ENCODE results near the gene PDK2.

The PDK2 gene

GRCh38 chr17:50099003-50099402 lies 3.9 kb downstream of the PDK2 start:
- in situ Hi-C loops (cut with MboI; ENCODE audit: low sequenced_read_pairs) = no loop called here

- in situ Hi-C loops (cut with MboI; ENCODE audit: low sequenced_read_pairs) = no loop called here
Measured at GRCh38 chr17:50100480-50100883, 5.3 kb downstream of the PDK2 start.

- in situ Hi-C loops (cut with MboI; ENCODE audit: low sequenced_read_pairs) = no loop called here
Measured at GRCh38 chr17:50100921-50101345, 5.8 kb downstream of the PDK2 start.

GRCh38 chr17:50101346-50102163 lies 6.4 kb downstream of the PDK2 start:
- in situ Hi-C loops (cut with MboI; ENCODE audit: low sequenced_read_pairs) = no loop called here

GRCh38 chr17:50102164-50102991 lies 7.2 kb downstream of the PDK2 start:
- in situ Hi-C loops (cut with MboI; ENCODE audit: low sequenced_read_pairs) = no loop called here

- in situ Hi-C loops (cut with MboI; ENCODE audit: low sequenced_read_pairs) = no loop called here
Measured at GRCh38 chr17:50103252-50103651, 8.1 kb downstream of the PDK2 start.

- in situ Hi-C loops (cut with MboI; ENCODE audit: low sequenced_read_pairs) = no loop called here
Measured at GRCh38 chr17:50103941-50104340, 8.8 kb downstream of the PDK2 start.

- in situ Hi-C loops (cut with MboI; ENCODE audit: low sequenced_read_pairs) = no loop called here
Measured at GRCh38 chr17:50105811-50106210, 10.7 kb downstream of the PDK2 start.

- in situ Hi-C loops (cut with MboI; ENCODE audit: low sequenced_read_pairs) = no loop called here
Measured at GRCh38 chr17:50106393-50107131, 11.4 kb downstream of the PDK2 start.

- in situ Hi-C loops (cut with MboI; ENCODE audit: low sequenced_read_pairs) = no loop called here
Measured at GRCh38 chr17:50107790-50108414, 12.8 kb downstream of the PDK2 start.

- in situ Hi-C loops (cut with MboI; ENCODE audit: low sequenced_read_pairs) = no loop called here
Measured at GRCh38 chr17:50108556-50108955, 13.4 kb downstream of the PDK2 start.

GRCh38 chr17:50109207-50109606 lies 14.1 kb downstream of the PDK2 start:
- in situ Hi-C loops (cut with MboI; ENCODE audit: low sequenced_read_pairs) = no loop called here

- in situ Hi-C loops (cut with MboI; ENCODE audit: low sequenced_read_pairs) = no loop called here
Measured at GRCh38 chr17:50109785-50110184, 14.6 kb downstream of the PDK2 start.

GRCh38 chr17:50110591-50111349 lies 15.6 kb downstream of the PDK2 start:
- in situ Hi-C loops (cut with MboI; ENCODE audit: low sequenced_read_pairs) = no loop called here

- in situ Hi-C loops (cut with MboI; ENCODE audit: low sequenced_read_pairs) = no loop called here
Measured at GRCh38 chr17:50111673-50112655, 16.8 kb downstream of the PDK2 start.

GRCh38 chr17:50112694-50113093 lies 17.5 kb downstream of the PDK2 start:
- in situ Hi-C loops (cut with MboI; ENCODE audit: low sequenced_read_pairs) = no loop called here

- in situ Hi-C loops (cut with MboI; ENCODE audit: low sequenced_read_pairs) = no loop called here
Measured at GRCh38 chr17:50113624-50114320, 18.6 kb downstream of the PDK2 start.

- in situ Hi-C loops (cut with MboI; ENCODE audit: low sequenced_read_pairs) = no loop called here
Measured at GRCh38 chr17:50114401-50114800, 19.2 kb downstream of the PDK2 start.

All from hTERT RPE-1 (cell line).